H1 (cell line): Measurements from ENCODE around the gene DCAF6.

Experiments used
- ASH2L ChIP-seq: fragments of 200-600, 300-600 bp; sonication (generic); IDR thresholded peaks from one replicate; pipeline ENCODE4 v1.7.1; 2017; ENCODE audit warnings: low read length
- CTCF ChIP-seq, 3 experiments: IDR thresholded peaks; 1 replicate in 2 of 3; 2 replicates in 1 of 3; pipeline versions ENCODE4 v1.5.1 to v1.6.1; 2011; ENCODE audit warnings: low read length in 3 of 3, mild to moderate bottlenecking in 3 of 3, inconsistent platforms in 2 of 3, low read depth in 1 of 3, moderate library complexity in 1 of 3; ENCODE audit not compliant: insufficient read depth in 1 of 3; ENCODE audit errors: control extremely low read depth in 1 of 3
- EP300 ChIP-seq, 2 experiments: IDR thresholded peaks; 1 replicate in 1 of 2; 2 replicates in 1 of 2; pipeline ENCODE4 v1.6.1; 2011 to 2012; ENCODE audit warnings: low read depth in 2 of 2, low read length in 2 of 2, mild to moderate bottlenecking in 2 of 2, borderline replicate concordance in 1 of 2, inconsistent platforms in 1 of 2, moderate library complexity in 1 of 2
- MAFK ChIP-seq: IDR thresholded peaks from 2 replicates; pipeline ENCODE4 v1.6.1; 2012; ENCODE audit warnings: low read depth, mild to moderate bottlenecking, improper control_type of control experiment, low read length
- MAX ChIP-seq: IDR thresholded peaks from 2 replicates; pipeline ENCODE4 v1.6.1; 2012; ENCODE audit warnings: inconsistent platforms
- POLR2AphosphoS5 ChIP-seq: IDR thresholded peaks from 2 replicates; pipeline ENCODE4 v1.6.1; 2011; ENCODE audit warnings: low read depth, low read length
- RFX5 ChIP-seq: IDR thresholded peaks from 2 replicates; pipeline ENCODE4 v1.6.1; 2011; ENCODE audit warnings: low read depth, low read length, improper control_type of control experiment, borderline replicate concordance
- RNF2 ChIP-seq: fragments of 200-900, 300-1000 bp; sonication (generic); IDR thresholded peaks from 2 replicates; pipeline ENCODE4 v1.7.1; 2016; ENCODE audit warnings: borderline replicate concordance, low read depth, mild to moderate bottlenecking, antibody characterized with exemption, low read length; ENCODE audit not compliant: poor library complexity, severe bottlenecking; ENCODE audit errors: missing control alignments
- SIN3A ChIP-seq, 2 experiments: IDR thresholded peaks in 1 of 2; conservative IDR thresholded peaks in 1 of 2; 2 replicates each; pipeline ENCODE4 v1.6.1; 2011 to 2012; ENCODE audit warnings: low read length in 2 of 2, improper control_type of control experiment in 1 of 2, low read depth in 1 of 2, mild to moderate bottlenecking in 1 of 2

GRCh38 chr1:168001213-168001612, 64.7 kb downstream of the DCAF6 start:
- TF ChIP-seq MAFK (no peak), RNF2 (no peak), CTCF (IDR thresholded peaks at IDR 0.05; ENCODE audit: control extremely low read depth in 1 of 3, insufficient read depth in 1 of 3, low read depth in 1 of 3, low read length in 3 of 3) (no peak), MAX (no peak), SIN3A (conservative IDR thresholded peaks at IDR 0.05 in 1 of 2, IDR thresholded peaks at IDR 0.05 in 1 of 2; ENCODE audit: low read depth in 1 of 2, low read length in 2 of 2) (no peak), EP300 (IDR thresholded peaks at IDR 0.05; ENCODE audit: borderline replicate concordance in 1 of 2, low read depth in 2 of 2, low read length in 2 of 2) (no peak), ASH2L (no peak), RFX5 (no peak), POLR2AphosphoS5 (no peak)
